ENCODE measurements around the gene CATSPER4.

Gene CATSPER4

DNA sequence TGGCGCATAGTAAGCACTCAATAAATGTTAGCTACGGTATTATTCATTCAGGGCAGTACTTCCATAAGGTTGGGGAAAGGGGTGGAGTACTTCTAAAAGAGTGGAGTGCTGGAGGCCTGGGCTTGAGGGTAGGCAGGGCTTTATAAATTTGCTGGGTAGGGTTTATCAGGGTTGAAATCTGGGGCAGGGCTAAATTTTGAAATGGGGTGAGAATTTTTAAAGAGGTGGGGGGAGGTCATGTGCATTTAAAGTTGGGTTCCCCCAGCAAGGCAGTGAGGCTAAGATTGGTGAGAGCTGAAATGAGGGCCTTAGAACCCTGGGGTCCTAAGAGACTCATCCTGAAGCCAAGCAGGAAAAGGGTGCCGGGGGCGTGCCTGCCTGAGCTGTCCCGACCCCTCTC, 10.0 kb downstream of the CATSPER4 start:
- no peak for TF ChIP-seq CEBPB (IDR thresholded peaks at IDR 0.05)
- TF ChIP-seq TCF12 (IDR thresholded peaks at IDR 0.05; ENCODE audit: low read depth), result no peak
- TF ChIP-seq TAF1 (IDR thresholded peaks at IDR 0.05; ENCODE audit: low read depth), result no peak
- no peak for TF ChIP-seq EP300 (IDR thresholded peaks at IDR 0.05; ENCODE audit: borderline replicate concordance)
- TF ChIP-seq, protein P1, sequence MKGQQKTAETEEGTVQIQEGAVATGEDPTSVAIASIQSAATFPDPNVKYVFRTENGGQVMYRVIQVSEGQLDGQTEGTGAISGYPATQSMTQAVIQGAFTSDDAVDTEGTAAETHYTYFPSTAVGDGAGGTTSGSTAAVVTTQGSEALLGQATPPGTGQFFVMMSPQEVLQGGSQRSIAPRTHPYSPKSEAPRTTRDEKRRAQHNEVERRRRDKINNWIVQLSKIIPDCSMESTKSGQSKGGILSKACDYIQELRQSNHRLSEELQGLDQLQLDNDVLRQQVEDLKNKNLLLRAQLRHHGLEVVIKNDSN (IDR thresholded peaks at IDR 0.05), result no peak
- no peak for TF ChIP-seq RAD21 (IDR thresholded peaks at IDR 0.05; ENCODE audit: low read depth)
- TF ChIP-seq NFIC (IDR thresholded peaks at IDR 0.05), result no peak
- TF ChIP-seq, protein P2, sequence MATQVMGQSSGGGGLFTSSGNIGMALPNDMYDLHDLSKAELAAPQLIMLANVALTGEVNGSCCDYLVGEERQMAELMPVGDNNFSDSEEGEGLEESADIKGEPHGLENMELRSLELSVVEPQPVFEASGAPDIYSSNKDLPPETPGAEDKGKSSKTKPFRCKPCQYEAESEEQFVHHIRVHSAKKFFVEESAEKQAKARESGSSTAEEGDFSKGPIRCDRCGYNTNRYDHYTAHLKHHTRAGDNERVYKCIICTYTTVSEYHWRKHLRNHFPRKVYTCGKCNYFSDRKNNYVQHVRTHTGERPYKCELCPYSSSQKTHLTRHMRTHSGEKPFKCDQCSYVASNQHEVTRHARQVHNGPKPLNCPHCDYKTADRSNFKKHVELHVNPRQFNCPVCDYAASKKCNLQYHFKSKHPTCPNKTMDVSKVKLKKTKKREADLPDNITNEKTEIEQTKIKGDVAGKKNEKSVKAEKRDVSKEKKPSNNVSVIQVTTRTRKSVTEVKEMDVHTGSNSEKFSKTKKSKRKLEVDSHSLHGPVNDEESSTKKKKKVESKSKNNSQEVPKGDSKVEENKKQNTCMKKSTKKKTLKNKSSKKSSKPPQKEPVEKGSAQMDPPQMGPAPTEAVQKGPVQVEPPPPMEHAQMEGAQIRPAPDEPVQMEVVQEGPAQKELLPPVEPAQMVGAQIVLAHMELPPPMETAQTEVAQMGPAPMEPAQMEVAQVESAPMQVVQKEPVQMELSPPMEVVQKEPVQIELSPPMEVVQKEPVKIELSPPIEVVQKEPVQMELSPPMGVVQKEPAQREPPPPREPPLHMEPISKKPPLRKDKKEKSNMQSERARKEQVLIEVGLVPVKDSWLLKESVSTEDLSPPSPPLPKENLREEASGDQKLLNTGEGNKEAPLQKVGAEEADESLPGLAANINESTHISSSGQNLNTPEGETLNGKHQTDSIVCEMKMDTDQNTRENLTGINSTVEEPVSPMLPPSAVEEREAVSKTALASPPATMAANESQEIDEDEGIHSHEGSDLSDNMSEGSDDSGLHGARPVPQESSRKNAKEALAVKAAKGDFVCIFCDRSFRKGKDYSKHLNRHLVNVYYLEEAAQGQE (IDR thresholded peaks at IDR 0.05; ENCODE audit: low read depth), result no peak
- no peak for TF ChIP-seq FOXM1 (IDR thresholded peaks at IDR 0.05; ENCODE audit: borderline replicate concordance, low read depth)
- TF ChIP-seq TEAD4 (IDR thresholded peaks at IDR 0.05), result no peak
- TF ChIP-seq, protein P3, sequence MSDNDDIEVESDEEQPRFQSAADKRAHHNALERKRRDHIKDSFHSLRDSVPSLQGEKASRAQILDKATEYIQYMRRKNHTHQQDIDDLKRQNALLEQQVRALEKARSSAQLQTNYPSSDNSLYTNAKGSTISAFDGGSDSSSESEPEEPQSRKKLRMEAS (IDR thresholded peaks at IDR 0.05), result no peak
- TF ChIP-seq CREB1 (IDR thresholded peaks at IDR 0.05; ENCODE audit: low read depth), result no peak
- no peak for TF ChIP-seq EGR1 (IDR thresholded peaks at IDR 0.05)
- no peak for TF ChIP-seq YY1 (IDR thresholded peaks at IDR 0.05; ENCODE audit: low read depth)
- TF ChIP-seq ZBTB7A (IDR thresholded peaks at IDR 0.05; ENCODE audit: low read depth), result no peak

DNA sequence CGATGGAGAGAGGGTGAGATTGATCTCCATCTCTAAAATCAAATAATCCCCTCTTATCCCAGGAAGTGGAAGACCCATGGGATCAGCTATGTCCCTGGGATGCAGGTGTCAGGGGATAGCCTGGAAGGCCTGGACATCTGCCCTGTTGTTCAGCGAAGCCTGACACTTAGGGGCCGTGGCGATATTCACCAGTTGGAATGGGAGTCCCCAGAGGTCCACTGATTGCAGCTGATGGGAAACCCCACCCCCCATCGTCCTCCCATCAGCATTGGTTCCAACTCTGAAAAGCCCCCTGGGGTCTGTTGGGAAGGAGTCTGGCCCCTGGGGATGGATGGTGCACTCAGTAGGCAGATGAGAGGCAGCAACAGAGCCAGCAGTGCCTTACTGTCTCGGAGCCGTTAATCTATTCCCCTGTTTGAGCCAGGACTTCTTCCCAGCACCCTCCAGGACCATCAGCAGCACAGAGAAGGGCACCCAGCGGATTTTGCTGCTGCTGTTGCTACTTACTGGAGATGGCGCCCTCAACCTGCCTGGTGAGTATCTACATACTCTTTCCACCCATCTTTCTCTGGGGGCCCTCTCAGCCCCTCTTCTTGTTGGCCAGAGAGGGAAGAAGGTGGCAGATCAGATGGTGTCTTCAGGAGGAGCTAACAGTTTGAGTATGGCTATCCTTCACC, 13.4 kb downstream of the CATSPER4 start:
- peak; percentile 54 for TF ChIP-seq RAD21 (IDR thresholded peaks at IDR 0.05; ENCODE audit: low read depth)
- no peak for TF ChIP-seq CEBPB (IDR thresholded peaks at IDR 0.05)

DNA sequence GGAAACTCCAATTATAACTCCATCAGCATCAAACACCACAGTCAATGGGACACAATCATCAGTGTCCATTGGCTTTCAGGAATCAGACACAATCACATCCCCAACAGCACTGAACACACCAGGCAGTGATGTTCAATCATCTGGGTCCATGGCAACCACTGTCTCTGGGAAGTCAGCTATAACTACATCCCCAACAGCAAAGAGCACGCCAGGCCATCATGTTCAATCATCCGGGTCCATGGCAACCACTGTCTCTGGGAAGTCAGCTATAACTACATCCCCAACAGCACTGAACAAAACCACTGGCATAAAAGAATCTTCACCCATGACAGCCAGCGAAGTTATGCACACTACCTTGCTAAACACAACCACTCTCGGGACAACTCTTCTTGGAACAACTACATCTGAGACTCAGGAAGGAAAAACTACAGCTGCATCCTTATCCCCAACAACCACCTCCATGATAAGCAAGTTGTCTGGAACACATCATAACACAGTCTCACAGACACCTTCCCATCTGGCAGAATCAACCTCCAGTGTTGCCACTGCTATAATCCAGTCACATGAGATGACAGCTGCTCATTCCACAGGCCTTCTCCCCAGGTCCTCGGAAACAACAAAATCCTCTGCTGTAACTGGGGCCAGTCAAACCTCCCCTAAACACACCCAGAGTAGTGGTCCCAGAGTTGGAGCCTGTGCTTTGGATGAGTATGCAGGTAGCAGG, 19.9 kb downstream of the CATSPER4 start:
- no peak for TF ChIP-seq EP300 (IDR thresholded peaks at IDR 0.05; ENCODE audit: borderline replicate concordance)
- no peak for TF ChIP-seq TCF12 (IDR thresholded peaks at IDR 0.05; ENCODE audit: low read depth)
- TF ChIP-seq ZBTB7A (IDR thresholded peaks at IDR 0.05; ENCODE audit: low read depth), result no peak

DNA sequence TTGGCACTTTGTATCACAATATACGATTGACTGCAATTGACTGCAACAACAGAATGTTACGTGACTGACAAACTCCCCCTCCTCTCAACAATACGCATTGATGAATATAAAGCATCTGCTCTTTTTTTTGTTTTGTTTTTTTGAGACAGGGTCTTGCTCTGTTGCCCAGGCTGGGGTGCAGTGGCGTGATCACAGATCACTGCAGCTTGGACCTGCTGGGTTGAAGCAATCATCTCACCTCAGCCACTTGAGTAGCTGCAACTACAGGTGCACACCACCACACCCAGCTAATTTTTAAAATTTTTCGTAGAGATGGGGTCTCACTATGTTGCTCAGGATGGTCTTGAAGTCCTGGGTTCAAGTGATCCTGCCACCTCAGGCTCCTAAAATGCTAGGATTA, 22.3 kb downstream of the CATSPER4 start:
- TF ChIP-seq CREB1 (IDR thresholded peaks at IDR 0.05; ENCODE audit: low read depth), result no peak
- TF ChIP-seq, protein P3 (IDR thresholded peaks at IDR 0.05), result no peak
- no peak for TF ChIP-seq TEAD4 (IDR thresholded peaks at IDR 0.05)
- no peak for TF ChIP-seq YY1 (IDR thresholded peaks at IDR 0.05; ENCODE audit: low read depth)
- TF ChIP-seq FOXM1 (IDR thresholded peaks at IDR 0.05; ENCODE audit: borderline replicate concordance, low read depth), result no peak
- TF ChIP-seq, protein P2 (IDR thresholded peaks at IDR 0.05; ENCODE audit: low read depth), result no peak
- no peak for TF ChIP-seq ZBTB7A (IDR thresholded peaks at IDR 0.05; ENCODE audit: low read depth)
- TF ChIP-seq, protein P1 (IDR thresholded peaks at IDR 0.05), result no peak
- TF ChIP-seq EGR1 (IDR thresholded peaks at IDR 0.05), result no peak
- no peak for TF ChIP-seq EP300 (IDR thresholded peaks at IDR 0.05; ENCODE audit: borderline replicate concordance)
- no peak for TF ChIP-seq TCF12 (IDR thresholded peaks at IDR 0.05; ENCODE audit: low read depth)
- no peak for TF ChIP-seq RAD21 (IDR thresholded peaks at IDR 0.05; ENCODE audit: low read depth)
- TF ChIP-seq CEBPB (IDR thresholded peaks at IDR 0.05), result no peak
- no peak for TF ChIP-seq NFIC (IDR thresholded peaks at IDR 0.05)
- TF ChIP-seq TAF1 (IDR thresholded peaks at IDR 0.05; ENCODE audit: low read depth), result no peak

DNA sequence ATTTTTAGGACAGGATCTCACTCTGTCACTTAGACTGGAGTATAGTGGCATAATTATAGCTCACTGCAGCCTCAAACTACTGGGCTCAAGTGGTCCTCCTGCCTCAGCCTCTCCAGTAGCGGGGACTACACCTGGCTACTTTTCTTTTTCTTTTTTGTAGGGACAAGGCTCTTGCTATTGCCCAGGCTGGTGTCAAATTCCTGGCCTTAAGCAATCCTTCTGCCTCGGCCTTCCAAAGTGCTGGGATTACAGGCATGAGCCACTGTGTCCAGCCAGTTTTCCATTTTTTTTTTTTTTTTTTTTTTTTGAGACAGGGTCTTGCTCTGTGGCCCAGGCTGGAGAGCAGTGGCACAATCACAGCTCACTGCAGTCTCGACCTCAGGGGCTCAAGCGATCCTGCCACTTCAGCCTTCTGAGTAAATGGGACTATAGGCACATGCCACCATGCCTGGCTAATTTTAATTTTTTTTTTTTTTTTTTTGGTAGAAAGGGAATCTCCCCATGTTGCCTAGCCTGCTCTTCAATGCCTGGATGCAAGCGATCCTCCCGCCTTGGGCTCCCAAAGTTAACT, 23.0 kb downstream of the CATSPER4 start:
- TF ChIP-seq TEAD4 (IDR thresholded peaks at IDR 0.05), result no peak

DNA sequence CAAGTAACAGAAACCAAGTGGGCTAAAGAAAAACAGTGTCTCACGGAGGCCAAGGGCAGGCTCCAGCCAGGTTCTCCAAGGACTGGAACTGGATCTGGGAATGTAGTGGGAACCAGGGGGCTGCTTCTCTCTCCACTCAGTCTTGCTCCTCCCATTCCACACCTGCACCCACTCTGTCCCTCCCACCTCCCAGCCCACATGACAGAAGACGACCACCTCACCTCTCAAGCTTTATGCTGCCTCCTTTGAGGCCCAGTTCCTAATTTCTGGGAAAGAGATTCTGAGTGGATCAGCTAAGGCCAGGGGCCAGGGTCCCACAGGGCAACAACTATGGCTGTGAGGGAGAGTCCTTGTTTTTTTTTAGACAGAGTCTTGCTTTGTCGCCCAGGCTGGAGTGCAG, 24.8 kb downstream of the CATSPER4 start:
- TF ChIP-seq TEAD4 (IDR thresholded peaks at IDR 0.05), result no peak
- TF ChIP-seq EP300 (IDR thresholded peaks at IDR 0.05; ENCODE audit: borderline replicate concordance), result no peak
